SK-N-SH (cell line): ENCODE data around the gene CEP41.

Experiments
- FOXM1 ChIP-seq: IDR thresholded peaks from 2 replicates; pipeline ENCODE4 v1.4.0; 2012; ENCODE audit warnings: low read depth, mild to moderate bottlenecking
- TF ChIP-seq, protein P1 (sequence below): IDR thresholded peaks from 2 replicates; pipeline ENCODE4 v1.6.1; 2012; ENCODE audit warnings: mild to moderate bottlenecking, low read depth, low read length, moderate library complexity

DNA sequence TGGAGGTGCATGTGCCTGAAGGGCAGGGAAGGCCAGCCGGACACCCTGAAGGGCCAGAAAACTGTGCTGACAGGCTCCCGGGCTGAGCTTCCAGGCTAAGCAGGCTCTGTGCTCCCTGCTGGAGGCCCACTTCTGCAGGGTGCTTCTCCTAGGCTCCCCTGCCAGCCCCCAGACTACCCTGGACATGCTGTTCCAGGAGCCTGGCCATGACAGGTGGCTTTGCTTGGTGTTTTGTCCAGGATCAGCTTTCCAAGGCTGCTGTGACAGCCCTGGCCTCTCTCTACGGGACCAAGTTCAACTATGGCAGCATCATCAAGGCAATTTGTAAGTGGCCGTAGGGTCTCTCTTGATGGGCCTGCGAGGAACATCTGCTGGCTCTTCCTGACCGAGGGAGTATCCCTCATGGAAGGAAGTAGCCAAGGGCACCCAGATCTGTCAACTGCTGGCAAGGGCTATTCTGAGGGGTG, 55.2 kb downstream of the CEP41 start:
- no peak for TF ChIP-seq FOXM1
- TF ChIP-seq, protein P1, sequence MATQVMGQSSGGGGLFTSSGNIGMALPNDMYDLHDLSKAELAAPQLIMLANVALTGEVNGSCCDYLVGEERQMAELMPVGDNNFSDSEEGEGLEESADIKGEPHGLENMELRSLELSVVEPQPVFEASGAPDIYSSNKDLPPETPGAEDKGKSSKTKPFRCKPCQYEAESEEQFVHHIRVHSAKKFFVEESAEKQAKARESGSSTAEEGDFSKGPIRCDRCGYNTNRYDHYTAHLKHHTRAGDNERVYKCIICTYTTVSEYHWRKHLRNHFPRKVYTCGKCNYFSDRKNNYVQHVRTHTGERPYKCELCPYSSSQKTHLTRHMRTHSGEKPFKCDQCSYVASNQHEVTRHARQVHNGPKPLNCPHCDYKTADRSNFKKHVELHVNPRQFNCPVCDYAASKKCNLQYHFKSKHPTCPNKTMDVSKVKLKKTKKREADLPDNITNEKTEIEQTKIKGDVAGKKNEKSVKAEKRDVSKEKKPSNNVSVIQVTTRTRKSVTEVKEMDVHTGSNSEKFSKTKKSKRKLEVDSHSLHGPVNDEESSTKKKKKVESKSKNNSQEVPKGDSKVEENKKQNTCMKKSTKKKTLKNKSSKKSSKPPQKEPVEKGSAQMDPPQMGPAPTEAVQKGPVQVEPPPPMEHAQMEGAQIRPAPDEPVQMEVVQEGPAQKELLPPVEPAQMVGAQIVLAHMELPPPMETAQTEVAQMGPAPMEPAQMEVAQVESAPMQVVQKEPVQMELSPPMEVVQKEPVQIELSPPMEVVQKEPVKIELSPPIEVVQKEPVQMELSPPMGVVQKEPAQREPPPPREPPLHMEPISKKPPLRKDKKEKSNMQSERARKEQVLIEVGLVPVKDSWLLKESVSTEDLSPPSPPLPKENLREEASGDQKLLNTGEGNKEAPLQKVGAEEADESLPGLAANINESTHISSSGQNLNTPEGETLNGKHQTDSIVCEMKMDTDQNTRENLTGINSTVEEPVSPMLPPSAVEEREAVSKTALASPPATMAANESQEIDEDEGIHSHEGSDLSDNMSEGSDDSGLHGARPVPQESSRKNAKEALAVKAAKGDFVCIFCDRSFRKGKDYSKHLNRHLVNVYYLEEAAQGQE = no peak
